Kidney epithelial cell (primary cell): ENCODE data around the gene ZNF454. TPM values are rescaled to one million over a fixed set of nuclear protein-coding genes. Genes with fewer than 3 reads are reported as not detected.
A peak's percentile ranks its signal among the peaks of the same experiment; 100 is the strongest.

Source experiments
- DNase-seq: peaks from one replicate; pipeline ENCODE4 v3.0.0-alpha.2; 2010; ENCODE audit warnings: low read depth
- H3K27me3 ChIP-seq: 2 replicates; pipeline ENCODE4 v1.6.0; 2011; ENCODE audit warnings: low read length; ENCODE audit not compliant: control insufficient read depth, insufficient read depth
- H3K36me3 ChIP-seq: 2 replicates; pipeline ENCODE4 v1.5.1; 2011; ENCODE audit warnings: low read length; ENCODE audit not compliant: control insufficient read depth, insufficient read depth
- H3K4me3 ChIP-seq: 2 replicates; pipeline ENCODE4 v1.5.1; 2011; ENCODE audit warnings: low read depth, mild to moderate bottlenecking, control low read depth, low read length
- total RNA-seq: library from RNA; depleted of rRNA; stranded (reverse); fragments of >200 nt; gene quantifications from 2 replicates; pipeline ENCODE4 v1.2.3, GENCODE V29; 2015
- TF ChIP-seq, protein P1 (sequence below): IDR thresholded peaks from 2 replicates; pipeline ENCODE4 v1.5.1; 2011; ENCODE audit warnings: mild to moderate bottlenecking, moderate library complexity, low read length, control low read depth, inconsistent platforms; ENCODE audit not compliant: insufficient read depth, poor library complexity, severe bottlenecking

The ZNF454 gene
- total RNA-seq = 5.0 and 5.8 TPM in 2 replicates

DNA sequence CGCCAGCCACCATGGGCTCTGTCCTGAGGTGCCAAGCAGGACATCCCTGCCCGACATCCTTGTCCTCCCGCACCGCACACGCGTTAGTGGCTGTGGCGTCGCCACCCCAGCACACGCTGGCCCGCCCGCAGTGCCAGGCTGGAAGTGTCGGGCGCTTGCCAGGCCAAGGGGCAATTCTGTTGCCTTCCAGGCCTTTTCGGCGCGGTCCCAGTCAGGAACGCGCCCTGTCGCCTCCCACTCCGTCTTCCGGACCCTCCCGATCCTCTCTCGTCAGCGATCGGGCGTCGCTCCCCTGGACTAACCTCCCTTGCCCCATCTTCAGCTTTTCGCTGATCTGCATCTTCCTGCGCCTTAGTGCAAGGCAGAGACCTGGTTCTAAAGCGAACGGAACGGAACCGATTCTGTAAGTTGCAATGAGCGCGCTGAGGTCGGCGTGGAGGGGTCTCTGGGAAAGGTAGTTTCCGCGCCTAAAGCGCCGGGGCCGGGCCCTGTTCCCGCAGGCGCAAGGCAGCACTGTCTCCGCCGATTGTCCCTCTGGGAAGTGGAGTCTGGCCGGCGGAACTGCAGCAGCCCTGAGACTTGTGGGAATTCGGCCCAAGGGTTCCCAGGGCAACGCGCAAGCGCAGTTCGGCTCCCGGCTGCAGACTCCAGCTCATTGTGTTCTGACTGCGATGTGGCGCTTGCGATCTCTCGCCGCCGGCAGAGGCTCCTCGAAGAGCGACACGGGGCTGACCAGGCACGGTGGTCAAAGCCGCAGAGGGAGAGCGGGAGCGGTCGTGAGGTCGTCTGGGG, at the start of gene ZNF454:
TSS of gene ZNF454 (plus strand) at position 630 of the 792 bp plus-strand sequence. CDS start 1,594 bp downstream, outside the sequence.
- Histone ChIP-seq H3K27me3 (no peaks in the 10 kb centered on the region), H3K36me3 (peaks cover 2% of the 10 kb centered on the region), H3K4me3 (peak within 1 kb of the TSS; percentile 69)
- TF ChIP-seq, protein P1, sequence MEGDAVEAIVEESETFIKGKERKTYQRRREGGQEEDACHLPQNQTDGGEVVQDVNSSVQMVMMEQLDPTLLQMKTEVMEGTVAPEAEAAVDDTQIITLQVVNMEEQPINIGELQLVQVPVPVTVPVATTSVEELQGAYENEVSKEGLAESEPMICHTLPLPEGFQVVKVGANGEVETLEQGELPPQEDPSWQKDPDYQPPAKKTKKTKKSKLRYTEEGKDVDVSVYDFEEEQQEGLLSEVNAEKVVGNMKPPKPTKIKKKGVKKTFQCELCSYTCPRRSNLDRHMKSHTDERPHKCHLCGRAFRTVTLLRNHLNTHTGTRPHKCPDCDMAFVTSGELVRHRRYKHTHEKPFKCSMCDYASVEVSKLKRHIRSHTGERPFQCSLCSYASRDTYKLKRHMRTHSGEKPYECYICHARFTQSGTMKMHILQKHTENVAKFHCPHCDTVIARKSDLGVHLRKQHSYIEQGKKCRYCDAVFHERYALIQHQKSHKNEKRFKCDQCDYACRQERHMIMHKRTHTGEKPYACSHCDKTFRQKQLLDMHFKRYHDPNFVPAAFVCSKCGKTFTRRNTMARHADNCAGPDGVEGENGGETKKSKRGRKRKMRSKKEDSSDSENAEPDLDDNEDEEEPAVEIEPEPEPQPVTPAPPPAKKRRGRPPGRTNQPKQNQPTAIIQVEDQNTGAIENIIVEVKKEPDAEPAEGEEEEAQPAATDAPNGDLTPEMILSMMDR = no peak
- DNase-seq = peak; percentile 87

DNA sequence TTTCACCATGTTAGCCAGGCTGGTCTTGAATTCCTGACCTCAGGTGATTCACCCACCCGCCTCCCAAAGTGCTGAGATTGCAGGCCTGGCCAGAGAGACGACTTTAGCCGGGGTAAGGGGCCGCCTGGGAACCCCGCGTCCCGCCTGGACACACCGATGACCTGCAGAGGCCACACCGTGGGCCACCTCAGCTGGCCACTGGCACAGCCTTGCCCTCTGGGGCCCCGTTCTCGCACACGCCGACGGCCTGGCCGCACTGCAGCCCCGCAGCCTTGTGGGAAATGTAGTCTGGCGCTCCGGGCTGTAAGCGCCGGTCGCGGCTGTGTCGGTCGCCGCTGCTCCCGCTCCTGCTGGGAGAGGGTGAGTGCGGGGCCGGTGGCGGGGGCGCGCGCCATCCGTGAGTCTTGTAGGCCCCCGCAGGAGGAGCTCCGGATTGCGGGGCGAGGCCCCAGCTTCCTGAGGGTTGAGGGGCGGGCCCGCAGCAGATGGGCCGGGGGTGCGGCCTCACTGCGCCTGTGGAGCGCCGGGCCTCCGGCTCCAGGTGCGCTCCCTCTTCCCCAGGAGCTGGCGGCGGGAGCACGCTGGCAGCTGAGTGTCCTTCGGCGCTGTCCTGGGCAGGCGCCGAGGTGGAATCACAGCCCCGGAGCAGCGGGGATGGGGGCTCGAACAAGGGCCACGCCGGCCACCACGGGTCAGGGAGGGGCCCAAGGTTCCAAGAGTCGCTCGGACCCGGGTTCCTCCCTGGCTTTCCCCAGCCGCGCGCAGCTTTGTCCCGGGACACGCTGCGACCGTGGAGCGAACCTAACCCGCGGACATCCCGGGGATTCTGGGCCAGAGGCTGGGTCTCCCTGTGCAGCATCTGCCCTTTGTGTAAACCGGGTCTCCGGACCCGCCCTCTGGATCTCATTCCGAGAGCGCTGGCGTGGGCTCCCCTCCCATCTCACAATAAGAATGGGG, 45.1 kb upstream of the ZNF454 start, which contains the start of gene ZFP2:
TSS of gene ZFP2 (plus strand) at position 299 of the 957 bp plus-strand sequence. CDS start 35,401 bp downstream, outside the sequence.
- no peaks in the 10 kb centered on the region for H3K27me3 ChIP-seq
- no peak for DNase-seq
- peak within 1 kb of the TSS; percentile 77 for H3K4me3 ChIP-seq
- H3K36me3 ChIP-seq = no peaks in the 10 kb centered on the region
- TF ChIP-seq, protein P1 = no peak

DNA sequence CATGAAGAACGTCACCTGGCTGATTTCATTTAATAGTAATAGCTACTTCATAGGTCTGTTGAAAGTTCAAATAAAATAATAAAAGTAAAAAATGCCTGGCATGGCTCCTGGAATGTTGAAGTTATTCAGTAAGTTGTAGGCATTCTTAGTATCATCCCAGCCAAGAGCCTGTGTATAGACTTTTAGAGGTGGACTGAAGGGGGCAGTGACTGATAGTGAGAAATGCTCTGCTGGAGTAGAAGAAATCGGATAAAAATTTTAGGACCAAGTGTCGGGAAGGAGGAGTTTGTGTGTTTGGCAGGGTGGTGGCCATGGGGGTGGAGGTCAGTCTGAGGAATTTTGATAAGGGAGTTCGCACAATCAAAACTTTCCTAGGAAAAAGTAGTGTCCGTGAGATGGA, 41.7 kb upstream of the ZNF454 start:
- Histone ChIP-seq H3K36me3 (no peaks in the 10 kb centered on the region), H3K27me3 (no peaks in the 10 kb centered on the region), H3K4me3 (no peak overlapping the region)
- TF ChIP-seq, protein P1 = no peak
- no peak for DNase-seq

DNA sequence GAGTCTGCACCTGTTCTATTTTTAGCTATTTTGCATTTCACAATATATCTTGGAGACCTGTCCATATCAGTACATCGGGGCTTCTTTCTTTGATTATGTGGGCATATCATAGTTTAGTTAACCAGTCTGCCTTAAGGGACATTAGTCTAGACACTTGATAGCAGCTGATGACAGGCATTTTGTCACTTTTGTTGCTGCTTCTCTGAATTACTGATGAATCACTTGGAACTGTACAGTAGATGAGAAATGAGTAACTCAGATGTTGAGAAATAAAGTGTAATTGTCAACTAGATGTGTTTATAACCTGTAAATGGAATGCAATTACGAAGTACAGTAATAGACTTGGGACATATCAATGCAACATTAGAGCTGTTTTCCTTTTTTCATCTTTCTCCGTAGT, 38.1 kb upstream of the ZNF454 start:
- TF ChIP-seq, protein P1 = no peak
- DNase-seq = no peak
- no peaks in the 10 kb centered on the region for H3K36me3 ChIP-seq
- no peaks in the 10 kb centered on the region for H3K27me3 ChIP-seq
- H3K4me3 ChIP-seq = no peak overlapping the region

DNA sequence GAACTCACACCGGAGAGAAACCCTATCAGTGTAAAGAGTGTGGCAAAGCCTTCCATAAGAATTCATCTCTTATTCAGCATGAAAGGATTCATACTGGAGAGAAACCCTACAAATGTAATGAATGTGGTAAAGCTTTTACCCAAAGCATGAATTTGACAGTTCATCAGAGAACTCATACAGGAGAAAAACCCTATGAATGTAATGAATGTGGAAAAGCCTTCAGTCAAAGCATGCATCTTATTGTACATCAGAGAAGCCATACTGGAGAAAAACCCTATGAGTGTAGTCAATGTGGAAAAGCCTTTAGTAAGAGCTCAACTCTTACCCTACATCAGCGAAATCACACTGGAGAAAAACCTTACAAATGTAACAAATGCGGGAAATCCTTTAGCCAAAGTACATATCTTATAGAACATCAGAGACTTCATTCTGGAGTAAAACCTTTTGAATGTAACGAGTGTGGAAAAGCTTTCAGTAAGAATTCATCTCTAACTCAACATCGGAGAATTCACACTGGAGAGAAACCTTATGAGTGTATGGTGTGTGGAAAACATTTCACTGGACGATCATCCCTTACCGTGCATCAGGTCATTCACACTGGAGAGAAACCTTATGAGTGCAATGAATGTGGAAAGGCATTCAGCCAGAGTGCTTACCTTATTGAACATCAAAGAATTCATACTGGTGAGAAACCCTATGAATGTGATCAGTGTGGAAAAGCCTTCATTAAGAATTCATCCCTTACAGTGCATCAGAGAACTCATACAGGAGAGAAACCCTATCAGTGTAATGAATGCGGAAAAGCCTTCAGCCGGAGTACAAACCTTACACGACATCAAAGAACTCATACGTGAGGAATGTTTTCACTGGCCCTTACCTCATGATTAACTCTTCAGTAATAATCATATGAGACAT, 8.9 kb upstream of the ZNF454 start:
- H3K36me3 ChIP-seq = no peaks in the 10 kb centered on the region
- H3K27me3 ChIP-seq = no peaks in the 10 kb centered on the region
- TF ChIP-seq, protein P1 = no peak
- DNase-seq = no peak
- H3K4me3 ChIP-seq = no peak overlapping the region
